HG03095 (cell line): ENCODE measurements around the gene KLHL1.

Source experiments
- ATAC-seq: cut with Tn5 transposase; IDR thresholded peaks from one replicate; pipeline ENCODE4 v1.9.1; 2021; ENCODE audit warnings: moderate library complexity; ENCODE audit not compliant: unreplicated experiment

The KLHL1 gene

DNA sequence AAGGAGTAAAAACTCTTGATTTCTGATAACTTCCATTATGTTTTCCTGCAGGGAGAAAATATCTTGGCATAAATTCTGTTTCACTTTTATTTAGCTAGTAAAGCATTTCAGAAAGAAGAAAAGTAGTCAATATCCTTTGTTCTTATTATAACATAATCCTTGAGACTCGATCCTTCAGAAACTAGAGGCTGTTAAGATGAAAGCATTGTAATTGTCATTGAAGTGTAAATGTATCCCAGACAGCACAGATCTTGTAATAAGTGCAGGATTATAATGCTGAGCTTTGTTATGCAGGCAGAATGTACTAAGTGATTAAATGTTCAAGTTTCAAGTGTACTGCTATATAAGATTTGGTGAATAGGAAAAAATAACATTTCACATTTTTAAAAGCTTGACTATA, 225.8 kb downstream of the KLHL1 start:
- no peak for ATAC-seq

- ATAC-seq: no peak
These were observed 228.3 kb downstream of the KLHL1 start for GRCh38 chr13:69879936-69880335.

GRCh38 chr13:69872321-69873047, 235.8 kb downstream of the KLHL1 start:
- ATAC-seq: no peak

DNA sequence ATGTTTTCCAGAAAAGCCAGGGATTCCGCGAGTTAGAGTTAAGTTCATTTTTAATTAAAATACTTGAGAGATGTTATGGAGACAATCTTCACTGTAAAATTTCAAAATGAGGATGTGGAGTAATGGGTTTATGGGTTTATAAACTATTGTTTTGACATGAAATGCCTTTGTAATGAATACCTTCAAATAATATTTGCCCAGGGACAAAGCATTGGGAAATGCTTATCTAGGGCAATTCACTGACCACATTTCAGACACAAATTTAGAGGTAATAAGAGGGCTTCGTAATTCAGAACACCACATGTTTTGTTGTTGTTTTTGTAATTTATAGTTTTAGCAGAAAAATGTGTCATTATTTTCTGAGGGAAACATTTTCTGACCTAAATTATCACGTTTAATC, 241.7 kb downstream of the KLHL1 start:
- ATAC-seq: no peak

GRCh38 chr13:69857183-69857821, 250.9 kb downstream of the KLHL1 start:
- peak; percentile 94 for ATAC-seq

- ATAC-seq: no peak
These were observed 251.9 kb downstream of the KLHL1 start for GRCh38 chr13:69856331-69856730.

GRCh38 chr13:69828527-69828926, 279.7 kb downstream of the KLHL1 start:
- no peak for ATAC-seq

DNA sequence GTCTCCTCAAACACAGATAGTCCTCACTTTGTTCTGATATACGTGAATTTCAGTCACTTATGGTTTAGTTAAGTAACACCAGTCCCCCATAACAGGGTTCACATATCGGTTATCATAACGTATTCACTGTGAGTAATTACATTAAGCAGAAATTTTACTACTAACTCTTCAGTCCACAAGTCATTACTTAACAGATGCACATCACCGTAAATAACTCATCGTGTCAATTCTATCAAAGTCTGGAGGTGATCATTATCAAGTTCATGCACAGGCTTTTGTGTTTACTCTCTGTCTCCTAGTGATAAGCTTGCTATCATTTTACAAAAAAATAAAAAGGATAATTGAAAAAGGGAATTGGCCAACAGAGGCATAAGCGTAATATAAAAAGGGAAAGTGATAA, 288.1 kb downstream of the KLHL1 start:
- ATAC-seq: no peak

GRCh38 chr13:69817333-69817869, 290.9 kb downstream of the KLHL1 start:
- no peak for ATAC-seq

- no peak for ATAC-seq
These were observed 299.1 kb downstream of the KLHL1 start for GRCh38 chr13:69809152-69809551.

GRCh38 chr13:69796256-69796655, 312.0 kb downstream of the KLHL1 start:
- ATAC-seq: no peak

- no peak for ATAC-seq
These were observed 314.3 kb downstream of the KLHL1 start for GRCh38 chr13:69793783-69794453.

GRCh38 chr13:69776937-69777336, 331.3 kb downstream of the KLHL1 start:
- no peak for ATAC-seq

- ATAC-seq: no peak
These were observed 338.6 kb downstream of the KLHL1 start for GRCh38 chr13:69769608-69770007.

DNA sequence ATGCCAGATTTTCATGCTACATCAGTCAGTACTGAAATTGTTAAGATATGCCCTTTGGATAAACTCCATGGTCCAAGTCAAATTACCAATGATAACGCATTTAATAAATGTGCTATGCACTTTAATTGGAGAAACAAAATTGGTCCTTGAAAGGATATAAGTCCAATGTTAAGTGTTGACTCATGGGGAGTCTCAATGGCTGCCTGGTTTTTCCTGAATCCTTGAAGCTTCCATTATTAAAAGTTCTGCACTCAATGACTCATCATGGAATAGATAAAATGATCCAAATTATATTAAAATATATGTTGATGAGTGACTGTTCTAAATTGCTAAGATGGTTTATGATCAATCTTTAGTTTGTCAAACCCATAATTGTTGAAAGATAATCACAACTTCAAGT, 346.7 kb downstream of the KLHL1 start:
- no peak for ATAC-seq

DNA sequence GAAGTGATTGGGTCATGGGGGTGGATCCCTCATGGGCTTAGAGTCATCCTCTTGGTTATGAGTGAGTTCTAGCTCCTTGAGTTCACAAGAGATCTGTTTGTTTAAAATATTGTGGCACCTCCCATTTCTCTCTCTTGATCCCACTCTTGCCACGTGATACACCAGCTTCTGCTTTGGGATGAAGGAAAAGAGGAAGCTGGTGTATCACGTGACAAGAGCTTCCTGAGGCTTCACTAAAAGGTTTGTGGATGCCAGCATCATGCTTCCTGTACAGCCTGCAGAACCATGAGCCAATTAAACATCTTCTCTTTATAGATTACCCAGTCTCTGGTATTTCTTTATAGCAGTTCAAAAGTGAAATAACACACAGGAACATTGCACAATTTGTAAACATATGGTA, 353.2 kb downstream of the KLHL1 start:
- no peak for ATAC-seq

DNA sequence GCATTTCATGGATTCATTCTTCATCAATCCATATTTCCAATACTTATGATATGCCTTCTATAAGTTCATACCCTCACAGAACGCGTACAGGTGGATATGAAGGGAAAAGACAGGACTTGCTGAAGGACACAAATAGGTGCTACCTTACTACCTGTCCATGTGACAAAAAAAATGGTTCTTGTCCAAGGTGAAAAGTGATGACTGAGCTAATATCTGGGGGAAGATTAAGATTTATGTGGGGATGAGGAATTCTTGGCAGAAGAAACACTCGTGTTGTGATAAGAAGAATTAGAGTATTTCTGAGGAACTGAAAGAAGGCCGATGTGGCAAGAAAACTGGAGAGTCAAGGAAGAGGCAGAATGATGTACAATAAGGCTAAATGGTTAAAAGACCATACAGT, 357.0 kb downstream of the KLHL1 start:
- no peak for ATAC-seq

DNA sequence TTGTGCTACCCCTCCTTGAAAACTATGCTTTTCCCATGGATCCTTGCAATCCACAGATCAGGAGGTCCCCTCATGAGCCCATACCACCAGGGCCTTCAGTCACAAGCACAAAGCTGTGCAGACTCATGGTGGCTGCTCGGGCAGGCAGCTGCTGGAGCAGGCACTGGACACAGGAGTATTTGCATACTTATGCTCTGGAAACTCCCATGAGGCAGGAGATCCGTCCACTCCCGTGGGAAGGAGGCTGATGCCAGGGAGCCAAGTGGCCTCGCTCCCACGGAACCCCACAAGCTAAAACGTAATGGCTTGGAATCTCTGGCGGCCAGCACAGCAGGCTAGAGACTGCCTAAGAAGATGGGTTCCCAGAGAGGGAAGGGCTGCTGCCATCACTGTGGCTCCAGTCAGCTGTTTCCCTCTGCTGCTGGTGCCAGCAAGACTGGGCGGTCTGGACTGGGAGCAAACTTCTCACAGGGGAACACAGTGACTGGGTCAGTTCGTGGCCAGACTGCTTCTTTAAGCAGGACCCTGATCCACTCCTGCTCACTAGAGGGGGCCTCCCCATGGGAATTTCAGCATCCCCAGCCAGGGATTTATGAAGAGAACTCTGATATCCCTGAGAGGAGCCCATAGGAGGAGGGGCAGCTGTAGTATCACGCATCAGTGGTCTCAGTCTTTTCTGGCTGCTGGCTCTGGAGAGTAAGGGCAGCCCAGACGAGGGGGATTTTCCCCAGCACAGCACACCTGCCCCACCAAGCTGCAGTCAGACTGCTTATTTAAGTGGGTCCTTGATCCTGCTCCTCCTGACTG, 370.9 kb downstream of the KLHL1 start:
- no peak for ATAC-seq

GRCh38 chr13:69721631-69722030, 386.6 kb downstream of the KLHL1 start:
- ATAC-seq: no peak

DNA sequence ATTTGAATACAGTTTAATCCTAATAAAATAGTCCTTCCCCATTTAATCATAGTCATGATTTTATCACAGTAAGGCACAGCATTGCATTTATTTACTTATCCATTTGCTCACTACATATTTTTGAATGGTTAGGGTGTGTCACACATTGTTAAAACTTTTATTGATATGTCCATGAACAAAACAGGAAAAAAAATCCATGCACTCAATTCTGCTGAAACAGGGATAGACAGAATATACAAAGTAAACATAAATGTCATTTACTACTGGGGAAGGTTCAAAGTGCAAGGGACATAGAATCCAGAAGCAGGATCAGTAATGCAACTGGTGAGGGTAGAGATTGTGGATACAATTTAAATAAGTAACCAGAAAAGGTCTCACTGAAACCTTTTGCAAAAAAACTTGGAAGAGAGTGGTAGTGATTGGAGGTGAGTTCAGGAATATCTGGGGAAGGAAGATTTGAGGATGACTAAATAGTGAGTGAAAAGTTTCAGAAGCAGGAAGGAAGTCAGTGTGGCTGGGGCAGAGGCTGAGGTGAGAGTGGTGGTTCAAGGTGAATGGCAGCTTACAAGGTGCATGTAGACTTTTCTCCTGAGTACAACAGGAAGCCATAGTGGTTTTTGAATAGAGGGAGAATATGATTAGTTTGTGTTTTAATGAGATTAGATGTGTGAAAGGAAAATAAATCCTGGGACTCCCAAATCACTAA, 387.8 kb downstream of the KLHL1 start:
- ATAC-seq: no peak
